Uterus (tissue), 4 donors: ENCODE results near the gene CCL16. TPM values are rescaled to one million over a fixed set of nuclear protein-coding genes. Genes with fewer than 3 reads are reported as not detected.

Experiments used
- DNase-seq, 2 donors: peaks; one replicate each; pipeline ENCODE4 v3.0.0-alpha.2; 2019 to 2020
- H3K27ac ChIP-seq, 2 donors: fragments of 200-600 bp; sonication (generic); 1 replicate in 1 of 2; 2 replicates in 1 of 2; pipeline ENCODE4 v1.5.1; 2016 to 2018
- H3K27me3 ChIP-seq, 2 donors: fragments of 200-600 bp; sonication (generic); one replicate each; pipeline ENCODE4 v1.5.1; 2018 to 2019; ENCODE audit warnings: control low read depth in 1 of 2
- H3K36me3 ChIP-seq, 2 donors: fragments of 200-600 bp; sonication (generic); one replicate each; pipeline ENCODE4 v1.5.1; 2019; ENCODE audit warnings: control low read depth in 1 of 2
- H3K4me1 ChIP-seq, 2 donors: fragments of 200-600 bp; sonication (generic); one replicate each; pipeline ENCODE4 v1.5.1; 2018 to 2019; ENCODE audit warnings: control low read depth in 1 of 2
- H3K4me3 ChIP-seq, 2 donors: fragments of 200-600 bp; sonication (generic); 1 replicate in 1 of 2; 2 replicates in 1 of 2; pipeline ENCODE4 v1.5.1; 2018 to 2019; ENCODE audit warnings: mild to moderate bottlenecking in 1 of 2
- H3K9me3 ChIP-seq, 2 donors: fragments of 200-600 bp; sonication (generic); one replicate each; pipeline ENCODE4 v1.5.1; 2019; ENCODE audit warnings: control low read depth in 1 of 2
- POLR2A ChIP-seq, 2 donors: fragments of 450-650 bp; IDR thresholded peaks; one replicate each; pipeline ENCODE4 v1.6.1; 2016; ENCODE audit warnings: antibody characterized with exemption in 2 of 2, mild to moderate bottlenecking in 1 of 2, moderate library complexity in 1 of 2
- intact Hi-C: fragments of 100-400 bp; cut with DNase I; formaldehyde crosslinking; loops from one replicate; pipeline ENCODE4 v1.15.1; 2023; ENCODE audit warnings: low total_unique reads
- total RNA-seq, 4 donors: library from RNA; depleted of rRNA in 3 of 4; stranded (reverse); fragments of >200 nt in 3 of 4; gene quantifications; one replicate each; pipeline versions ENCODE4 v1.1.0 to v1.2.4, GENCODE V29; 2014 to 2023
- TF ChIP-seq, protein P1 (sequence below), 4 experiments: fragments of 200-600 bp in 2 of 4; fragments of 450-650 bp in 2 of 4; sonication (generic) in 2 of 4; IDR thresholded peaks; one replicate each; pipeline ENCODE4 v1.5.1; 2016 to 2019; ENCODE audit warnings: antibody characterized with exemption in 4 of 4, mild to moderate bottlenecking in 2 of 4, moderate library complexity in 1 of 4
- donor health status: DM: yes; HTN: yes; CAD: no.

The CCL16 gene
- total RNA-seq, 4 donors from 2014 or later: 1.6 TPM; not detected in 3

DNA sequence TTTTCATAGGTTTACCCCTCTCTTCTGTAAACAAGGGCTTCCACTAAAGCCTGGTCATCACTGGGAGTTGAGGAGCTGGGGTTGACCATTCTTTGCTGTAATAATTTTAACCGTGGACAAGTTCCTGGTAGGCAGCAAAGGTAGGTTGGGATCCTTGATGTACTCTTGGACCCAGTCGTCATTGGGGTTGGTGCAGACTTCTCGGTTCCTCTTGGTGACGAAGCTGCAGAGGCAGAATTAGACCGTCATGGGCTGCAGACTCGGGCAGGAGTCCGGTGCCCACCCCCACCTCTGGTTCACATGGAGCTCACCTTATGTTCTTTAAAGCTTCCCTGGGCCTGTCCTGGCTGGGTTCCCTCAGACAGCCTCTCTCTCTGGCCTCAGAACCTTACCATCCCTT, 3.8 kb downstream of the CCL16 start:
- no peaks in the 10 kb centered on the region for H3K9me3 ChIP-seq
- no peaks in the 10 kb centered on the region for H3K36me3 ChIP-seq
- no peak for DNase-seq
- no peak overlapping the region for H3K27ac ChIP-seq
- TF ChIP-seq POLR2A (IDR thresholded peaks at IDR 0.05): no peak
- TF ChIP-seq, protein P1, sequence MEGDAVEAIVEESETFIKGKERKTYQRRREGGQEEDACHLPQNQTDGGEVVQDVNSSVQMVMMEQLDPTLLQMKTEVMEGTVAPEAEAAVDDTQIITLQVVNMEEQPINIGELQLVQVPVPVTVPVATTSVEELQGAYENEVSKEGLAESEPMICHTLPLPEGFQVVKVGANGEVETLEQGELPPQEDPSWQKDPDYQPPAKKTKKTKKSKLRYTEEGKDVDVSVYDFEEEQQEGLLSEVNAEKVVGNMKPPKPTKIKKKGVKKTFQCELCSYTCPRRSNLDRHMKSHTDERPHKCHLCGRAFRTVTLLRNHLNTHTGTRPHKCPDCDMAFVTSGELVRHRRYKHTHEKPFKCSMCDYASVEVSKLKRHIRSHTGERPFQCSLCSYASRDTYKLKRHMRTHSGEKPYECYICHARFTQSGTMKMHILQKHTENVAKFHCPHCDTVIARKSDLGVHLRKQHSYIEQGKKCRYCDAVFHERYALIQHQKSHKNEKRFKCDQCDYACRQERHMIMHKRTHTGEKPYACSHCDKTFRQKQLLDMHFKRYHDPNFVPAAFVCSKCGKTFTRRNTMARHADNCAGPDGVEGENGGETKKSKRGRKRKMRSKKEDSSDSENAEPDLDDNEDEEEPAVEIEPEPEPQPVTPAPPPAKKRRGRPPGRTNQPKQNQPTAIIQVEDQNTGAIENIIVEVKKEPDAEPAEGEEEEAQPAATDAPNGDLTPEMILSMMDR (IDR thresholded peaks at IDR 0.05): no peak
- no peaks in the 10 kb centered on the region for H3K27me3 ChIP-seq
- H3K4me1 ChIP-seq: no peaks in the 10 kb centered on the region
- intact Hi-C loops: no loop called here
- H3K4me3 ChIP-seq: no peak overlapping the region

DNA sequence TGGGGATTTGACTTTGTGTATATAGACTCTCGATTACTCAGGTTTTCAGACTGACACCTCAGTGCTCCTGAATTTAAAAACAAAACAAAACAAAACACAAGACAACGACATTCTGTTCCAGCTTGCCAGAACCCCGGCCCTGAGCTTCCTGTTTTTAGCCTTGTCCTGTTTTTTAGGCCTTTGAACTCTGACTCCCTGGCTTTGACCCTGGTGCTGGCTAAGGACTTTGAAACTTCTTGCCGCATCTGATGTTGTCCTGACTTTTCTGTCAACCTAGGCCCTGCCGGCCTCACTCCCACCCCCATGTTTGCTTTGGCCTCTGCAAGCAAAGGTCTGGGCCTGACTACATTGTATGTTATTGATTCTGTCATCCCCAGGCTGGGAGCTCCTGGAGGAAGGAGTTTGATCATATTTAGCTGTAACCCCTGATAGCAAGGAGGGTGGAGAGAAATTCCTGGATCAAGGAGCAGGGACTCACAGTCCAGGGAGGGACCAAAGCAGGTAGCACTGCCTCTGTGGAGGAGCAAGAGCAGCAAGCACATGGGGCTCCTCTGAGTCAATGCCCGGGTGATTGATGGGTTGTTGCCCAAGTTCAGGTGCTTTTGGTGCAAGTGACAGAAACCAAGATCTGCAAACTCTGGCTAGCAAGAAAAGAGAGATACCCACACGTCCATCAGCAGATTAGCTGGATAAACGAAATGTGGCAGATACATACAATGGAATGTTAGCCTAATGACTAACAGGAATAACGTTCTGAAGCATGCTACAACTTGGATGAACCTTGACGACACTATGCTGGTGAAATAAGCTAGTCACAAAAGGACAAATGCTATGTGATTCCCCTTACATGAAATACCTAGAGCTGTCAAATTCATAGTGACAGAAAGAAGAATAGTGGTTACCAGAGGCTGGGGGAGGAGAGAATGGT, 7.7 kb downstream of the CCL16 start:
- peak overlapping the region in 1 of 2 donors; percentile 21 for H3K27ac ChIP-seq
- intact Hi-C loops: no loop called here
- TF ChIP-seq, protein P1 (IDR thresholded peaks at IDR 0.05): no peak

DNA sequence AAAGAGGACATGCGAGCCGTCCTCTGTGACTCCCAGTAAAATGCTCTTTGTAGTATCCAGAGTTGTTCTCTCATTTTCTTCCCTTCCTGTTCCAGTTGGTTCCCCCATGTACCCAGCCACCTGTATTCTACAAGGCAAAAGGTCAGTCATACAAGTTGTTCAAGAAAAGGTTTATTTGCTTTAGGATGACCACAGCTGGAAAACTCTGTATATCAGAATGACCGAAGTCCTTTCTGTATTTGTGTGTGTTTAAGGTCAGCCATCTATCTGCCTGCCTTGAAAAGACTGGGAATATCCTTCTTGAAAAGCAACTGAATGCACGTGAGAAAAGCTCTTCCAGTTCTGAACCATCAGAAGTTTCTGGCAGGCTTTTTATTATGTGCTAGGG, 8.4 kb downstream of the CCL16 start:
- Histone ChIP-seq H3K4me1 (no peaks in the 10 kb centered on the region), H3K36me3 (no peaks in the 10 kb centered on the region), H3K4me3 (no peak overlapping the region), H3K27ac (peak overlapping the region in 1 of 2 donors; percentile 21), H3K9me3 (no peaks in the 10 kb centered on the region), H3K27me3 (no peaks in the 10 kb centered on the region)
- intact Hi-C loops: no loop called here
- no peak for DNase-seq
- TF ChIP-seq, protein P1 (IDR thresholded peaks at IDR 0.05): no peak
- no peak for TF ChIP-seq POLR2A (IDR thresholded peaks at IDR 0.05)

More for the DNA sequence above, 7.7 kb downstream of the CCL16 start:
- Histone ChIP-seq H3K36me3 (no peaks in the 10 kb centered on the region), H3K9me3 (no peaks in the 10 kb centered on the region), H3K27me3 (no peaks in the 10 kb centered on the region), H3K4me3 (no peak overlapping the region), H3K4me1 (no peaks in the 10 kb centered on the region)
- no peak for DNase-seq

DNA sequence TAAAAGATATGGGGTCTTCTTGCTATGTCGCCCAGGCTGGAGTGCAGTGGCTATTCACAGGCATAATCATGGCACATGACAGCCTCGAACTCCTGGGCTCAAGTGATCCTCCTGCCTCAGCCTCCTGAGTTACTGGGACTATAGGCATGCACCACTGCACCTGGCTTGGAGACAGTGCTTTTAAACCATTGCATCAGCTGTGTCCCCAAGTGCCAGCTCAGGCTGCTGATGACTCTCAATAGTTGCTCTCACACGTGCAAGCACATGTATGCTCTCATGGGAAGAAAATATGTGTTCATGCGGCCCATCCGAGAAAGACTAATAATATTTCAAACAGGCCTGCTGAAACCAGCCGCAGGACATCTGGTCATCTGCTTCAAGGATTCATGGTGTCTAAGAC, 8.8 kb downstream of the CCL16 start:
- TF ChIP-seq, protein P1 (IDR thresholded peaks at IDR 0.05): no peak
- TF ChIP-seq POLR2A (IDR thresholded peaks at IDR 0.05): no peak
- no peaks in the 10 kb centered on the region for H3K27me3 ChIP-seq
- intact Hi-C loops: no loop called here
- H3K4me3 ChIP-seq: no peak overlapping the region
- peak overlapping the region in 1 of 2 donors; percentile 27 for H3K27ac ChIP-seq
- no peaks in the 10 kb centered on the region for H3K9me3 ChIP-seq
- DNase-seq: no peak
- H3K36me3 ChIP-seq: no peaks in the 10 kb centered on the region
- no peaks in the 10 kb centered on the region for H3K4me1 ChIP-seq

DNA sequence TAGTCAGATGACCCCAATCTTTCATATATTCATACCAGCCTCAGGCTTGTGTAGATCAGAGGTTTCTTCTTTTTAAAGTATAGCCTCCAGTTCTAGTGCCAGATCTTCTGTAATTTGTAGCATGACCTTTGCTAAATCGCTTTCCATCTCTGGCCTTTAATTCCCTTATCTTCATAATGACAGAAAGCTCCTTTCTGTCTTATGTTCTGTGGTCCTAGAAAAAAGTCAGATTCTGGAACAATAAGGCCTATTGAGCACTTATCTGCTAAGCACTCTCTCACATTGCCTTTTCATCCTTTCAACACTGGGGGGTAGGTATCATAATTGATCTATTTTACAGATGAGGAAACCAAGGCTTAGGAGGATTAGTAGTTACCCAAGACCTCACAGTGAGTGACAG, 9.2 kb downstream of the CCL16 start:
- DNase-seq: no peak
- H3K36me3 ChIP-seq: no peaks in the 10 kb centered on the region
- no peaks in the 10 kb centered on the region for H3K4me1 ChIP-seq
- peak overlapping the region in 1 of 2 donors; percentile 27 for H3K27ac ChIP-seq
- H3K4me3 ChIP-seq: no peak overlapping the region
- TF ChIP-seq, protein P1 (IDR thresholded peaks at IDR 0.05): no peak
- TF ChIP-seq POLR2A (IDR thresholded peaks at IDR 0.05): no peak
- no peaks in the 10 kb centered on the region for H3K27me3 ChIP-seq
- intact Hi-C loops: no loop called here
- no peaks in the 10 kb centered on the region for H3K9me3 ChIP-seq
